Forelimb muscle (tissue), 1 donor: ENCODE data around the gene CCHCR1. TPM values are rescaled to one million over a fixed set of nuclear protein-coding genes. Genes with fewer than 3 reads are reported as not detected.

Experiments
- DNase-seq: peaks from one replicate; pipeline ENCODE4 v3.0.0-alpha.2; 2013; ENCODE audit warnings: low read depth
- polyA plus RNA-seq: library from polyadenylated mRNA; unstranded; fragments of 120-200 nt; gene quantifications from one replicate; pipeline ENCODE4 v1.2.1, GENCODE V29; 2013; ENCODE audit not compliant: insufficient read length

Gene CCHCR1
- polyA plus RNA-seq, 1 donor: 14.3 TPM

DNA sequence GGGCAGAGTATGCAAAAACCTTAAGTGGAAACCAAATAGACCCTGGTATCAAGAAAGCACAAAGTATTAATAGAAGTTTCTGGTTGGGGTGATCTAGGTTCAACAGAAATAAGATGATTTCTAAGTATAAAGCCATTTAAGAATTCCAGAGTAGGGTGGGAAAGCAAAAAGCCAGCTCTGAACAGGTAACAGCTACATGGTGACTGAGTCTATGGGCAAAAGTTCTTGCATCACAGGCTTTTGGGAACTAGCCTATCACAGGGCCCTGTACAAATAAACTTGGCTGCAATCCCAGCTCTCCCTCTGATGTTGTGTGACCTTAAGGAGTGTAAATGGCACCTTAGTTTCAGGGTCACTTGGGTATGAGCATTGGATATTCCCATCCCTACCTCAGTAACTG lies 6.3 kb upstream of the CCHCR1 start:
- DNase-seq: no peak

DNA sequence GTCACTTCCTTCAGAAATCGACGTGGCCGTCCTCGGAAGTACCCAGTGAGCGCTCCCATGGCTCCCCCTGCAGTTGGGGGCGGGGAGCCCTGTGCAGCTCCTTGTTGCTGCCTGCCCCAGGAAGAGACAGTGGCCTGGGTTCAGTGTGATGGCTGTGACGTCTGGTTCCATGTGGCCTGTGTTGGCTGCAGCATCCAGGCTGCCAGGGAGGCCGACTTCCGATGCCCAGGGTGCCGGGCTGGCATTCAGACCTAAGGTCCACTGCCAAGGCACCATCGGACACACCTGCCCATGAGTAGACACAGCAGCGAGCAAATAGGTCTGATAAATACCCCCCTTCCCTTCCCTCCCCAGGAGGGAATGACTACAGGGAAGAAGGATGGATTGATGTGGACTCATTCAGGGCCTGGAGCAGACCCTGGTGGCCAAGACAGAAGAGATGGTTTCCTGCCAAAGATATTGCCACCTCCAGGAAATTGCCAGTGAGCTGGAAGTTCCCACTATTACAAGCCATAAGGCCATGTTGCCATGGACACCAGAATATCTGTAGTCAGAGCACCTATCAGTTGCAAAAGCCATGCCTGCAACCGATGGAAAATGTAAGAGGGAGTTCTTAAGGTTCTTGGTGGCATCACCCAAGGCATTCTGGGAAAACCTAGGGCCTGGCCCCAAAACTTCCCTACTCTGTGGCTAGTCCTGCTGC lies 5.0 kb upstream of the CCHCR1 start:
- DNase-seq: no peak

DNA sequence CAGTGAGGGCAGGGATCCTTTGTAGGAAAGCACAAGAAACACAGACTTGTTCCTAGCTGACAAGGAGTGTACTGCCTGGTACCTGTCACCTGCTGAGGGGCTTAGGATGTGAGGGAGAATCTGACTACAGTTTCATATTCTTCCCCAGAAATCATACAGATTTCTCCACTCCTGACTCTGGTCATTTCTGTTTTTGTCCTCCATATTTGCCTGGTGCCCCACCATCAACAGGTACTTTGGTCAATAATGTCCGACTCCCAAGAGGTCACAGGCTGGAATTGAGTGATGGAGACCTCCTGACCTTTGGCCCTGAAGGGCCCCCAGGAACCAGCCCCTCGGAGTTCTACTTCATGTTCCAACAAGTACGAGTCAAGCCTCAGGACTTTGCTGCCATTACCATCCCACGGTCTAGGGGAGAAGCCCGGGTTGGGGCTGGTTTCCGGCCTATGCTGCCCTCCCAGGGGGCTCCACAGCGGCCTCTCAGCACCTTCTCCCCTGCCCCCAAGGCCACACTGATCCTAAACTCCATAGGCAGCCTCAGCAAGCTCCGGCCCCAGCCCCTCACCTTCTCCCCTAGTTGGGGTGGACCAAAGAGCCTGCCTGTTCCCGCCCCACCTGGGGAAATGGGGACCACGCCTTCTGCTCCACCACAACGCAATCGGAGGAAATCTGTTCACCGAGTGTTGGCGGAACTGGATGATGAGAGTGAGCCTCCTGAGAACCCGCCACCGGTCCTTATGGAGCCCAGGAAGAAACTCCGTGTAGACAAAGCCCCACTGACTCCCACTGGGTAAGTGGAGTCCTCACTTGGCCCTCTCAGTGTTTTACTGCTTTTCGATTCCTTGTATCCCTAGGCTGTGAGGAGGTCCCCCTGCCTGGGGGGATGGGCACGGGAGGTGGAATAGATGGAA lies 3.9 kb upstream of the CCHCR1 start:
- no peak for DNase-seq

DNA sequence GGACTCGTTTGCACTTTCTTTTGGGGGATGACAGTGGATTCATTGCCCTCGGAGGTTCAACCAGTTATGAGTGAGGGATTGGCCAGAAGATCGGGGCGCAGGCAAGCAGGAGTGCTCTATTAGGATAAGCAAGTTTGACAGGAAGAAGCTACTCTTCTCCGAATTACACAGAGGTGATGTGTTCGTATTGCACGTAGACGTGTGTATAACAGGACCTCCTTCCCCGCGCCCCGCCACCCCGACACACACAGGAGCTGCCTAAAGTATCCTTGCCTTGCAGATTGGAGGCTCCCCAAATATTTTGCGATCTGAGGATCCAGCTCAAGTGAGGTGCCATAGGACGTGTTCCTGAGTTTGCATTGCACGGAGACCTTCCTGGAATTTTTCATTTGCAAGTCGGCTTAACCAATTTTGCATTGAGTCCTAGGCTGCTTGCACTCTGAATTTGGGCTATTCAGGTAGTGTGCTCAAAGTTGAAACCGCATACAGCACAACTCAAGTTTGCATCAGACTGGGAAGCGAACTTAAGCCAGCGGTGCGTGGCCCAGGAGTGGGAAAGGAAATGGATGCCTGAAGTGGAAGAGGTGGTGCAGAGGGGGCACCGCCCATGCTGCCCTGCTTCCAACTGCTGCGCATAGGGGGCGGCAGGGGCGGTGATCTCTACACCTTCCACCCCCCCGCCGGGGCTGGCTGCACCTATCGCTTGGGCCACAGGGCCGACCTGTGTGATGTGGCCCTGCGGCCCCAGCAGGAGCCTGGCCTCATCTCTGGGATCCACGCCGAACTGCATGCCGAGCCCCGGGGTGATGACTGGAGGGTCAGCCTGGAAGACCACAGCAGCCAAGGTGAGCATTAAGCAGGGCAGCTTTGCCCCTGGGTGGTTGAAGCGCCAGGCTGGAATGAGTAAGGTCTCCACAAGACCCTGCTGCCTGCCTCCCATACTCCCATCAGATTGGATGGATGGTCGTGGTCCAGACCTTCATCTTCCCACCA lies 1.6 kb upstream of the CCHCR1 start:
- no peak for DNase-seq

DNA sequence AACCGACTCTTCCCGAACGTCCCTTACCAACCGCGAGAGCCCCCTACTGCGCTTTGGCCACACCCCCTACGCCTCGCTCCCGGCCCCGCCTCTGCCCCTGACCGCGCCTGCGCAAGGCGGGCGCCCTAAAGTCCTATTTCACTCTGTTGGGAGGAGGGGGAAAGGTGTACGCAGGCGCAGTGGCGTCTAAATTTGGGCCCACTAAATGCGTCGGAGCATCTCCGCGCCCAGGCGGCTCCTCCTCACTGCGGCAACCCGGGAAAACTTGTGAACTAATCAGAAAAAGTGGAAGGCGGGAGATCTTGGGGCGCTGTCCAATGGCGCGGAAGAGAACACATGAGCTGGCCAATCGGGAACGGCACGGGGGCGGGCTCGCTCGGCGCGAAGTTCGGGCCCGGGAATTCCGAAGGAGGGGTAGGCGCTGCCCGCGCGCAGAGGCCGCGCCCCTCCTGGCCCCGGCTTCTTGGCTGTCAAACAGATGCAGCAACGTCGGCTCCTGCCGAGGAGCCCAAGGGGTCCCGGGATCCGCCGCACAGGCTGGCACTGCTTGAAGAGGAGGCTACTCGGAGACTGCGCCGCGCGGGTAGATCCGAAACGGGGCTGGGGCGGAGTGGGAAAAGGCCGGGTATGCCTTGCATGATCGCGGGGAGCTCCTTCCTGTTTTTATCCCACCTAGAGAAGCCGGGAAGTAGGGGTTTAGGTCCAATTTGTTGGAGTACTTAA lies 699 bp upstream of the CCHCR1 start, which contains the start of gene TCF19:
Gene TCF19 (plus strand): TSS at position 450 of the 723 bp plus-strand sequence. CDS start 881 bp downstream, outside the sequence.
- peak; percentile 98 for DNase-seq

DNA sequence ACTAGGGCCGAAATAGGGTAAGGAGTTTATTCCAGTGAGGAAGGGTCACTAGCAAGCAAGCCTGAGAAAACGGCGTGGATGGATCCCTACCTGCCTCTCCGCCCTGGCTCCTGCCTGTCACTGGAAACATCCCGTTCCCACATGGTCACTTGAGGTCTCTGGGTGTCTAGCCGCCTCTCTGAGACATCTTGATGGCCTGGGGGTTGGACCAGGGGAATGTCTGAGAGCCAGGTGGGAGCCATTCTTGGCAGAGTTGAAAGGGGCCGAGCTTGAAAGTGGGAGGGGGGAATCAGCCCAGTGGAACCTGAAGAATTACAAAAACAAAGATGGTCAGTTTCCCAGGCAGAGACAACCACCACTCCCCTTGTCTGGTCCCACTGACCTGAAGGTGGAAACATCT lies 961 bp downstream of the CCHCR1 start:
- no peak for DNase-seq

DNA sequence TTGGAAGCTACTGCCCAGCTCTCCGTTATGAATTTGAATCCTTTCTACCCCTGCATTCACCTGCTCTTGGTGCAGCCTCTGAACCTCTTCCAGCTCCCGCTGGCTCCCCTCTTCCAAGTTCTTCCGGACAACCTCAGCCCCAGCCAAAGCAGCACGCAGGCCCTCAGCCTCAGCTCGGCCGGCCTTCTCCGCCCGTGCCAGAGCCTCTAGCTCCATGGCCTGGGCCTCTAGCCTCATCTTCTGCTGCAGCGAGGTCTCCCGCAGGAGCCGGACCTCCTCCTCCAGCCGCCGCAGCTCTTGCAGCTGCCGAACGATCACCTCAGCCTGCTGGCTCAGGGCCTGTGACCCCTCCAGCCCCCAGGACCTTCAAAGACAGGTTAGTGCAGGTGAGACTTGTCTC lies 3.2 kb downstream of the CCHCR1 start:
- DNase-seq: no peak

DNA sequence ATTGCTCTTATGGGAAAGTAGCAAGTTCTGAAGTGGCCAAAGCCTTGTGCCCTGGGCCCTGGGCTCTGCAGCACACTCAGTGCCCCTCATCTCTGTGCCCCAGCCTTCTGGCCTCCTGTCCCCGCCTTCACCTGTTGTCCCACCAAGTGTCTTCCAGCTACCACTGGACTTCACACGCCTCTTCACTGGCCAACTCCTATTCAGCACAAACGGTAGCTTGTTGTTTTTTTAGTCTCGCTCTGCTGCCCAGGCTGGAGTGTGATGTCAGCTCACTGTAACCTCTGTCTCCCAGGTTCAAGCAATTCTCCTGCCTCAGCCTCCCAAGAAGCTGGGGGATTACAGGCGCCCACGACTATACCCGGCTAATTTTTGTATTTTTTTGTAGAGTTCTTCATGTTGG lies 4.8 kb downstream of the CCHCR1 start:
- no peak for DNase-seq

DNA sequence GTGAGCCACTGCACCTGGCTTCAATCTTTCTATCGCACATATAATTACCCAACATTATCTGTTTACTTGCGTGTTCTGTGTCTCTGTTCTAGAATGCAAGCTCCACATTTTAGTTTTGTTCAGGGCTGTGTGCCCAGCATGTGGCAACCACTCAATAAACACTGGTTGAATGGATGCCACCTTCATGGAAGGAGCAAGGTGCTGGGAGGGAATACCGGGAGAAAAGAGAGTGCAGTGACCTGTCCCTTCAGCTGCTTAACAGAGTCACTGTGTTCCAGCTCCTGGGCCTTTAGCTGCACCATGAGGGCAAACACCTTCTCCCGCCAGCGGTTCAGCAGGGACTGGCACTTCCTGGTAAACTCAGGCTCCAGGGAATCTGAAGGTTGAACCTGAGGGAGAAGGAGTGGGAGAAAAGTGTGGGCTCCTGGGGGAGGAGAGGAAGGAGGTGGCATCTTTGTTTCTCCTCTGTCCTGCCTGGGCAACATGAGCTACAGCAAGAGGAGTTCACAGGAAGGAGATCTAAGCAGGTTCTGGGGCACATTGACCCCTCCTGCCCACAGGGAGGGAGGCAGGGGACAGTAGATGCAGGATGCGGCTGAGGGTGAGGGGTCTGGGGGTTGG lies 7.7 kb downstream of the CCHCR1 start:
- no peak for DNase-seq

DNA sequence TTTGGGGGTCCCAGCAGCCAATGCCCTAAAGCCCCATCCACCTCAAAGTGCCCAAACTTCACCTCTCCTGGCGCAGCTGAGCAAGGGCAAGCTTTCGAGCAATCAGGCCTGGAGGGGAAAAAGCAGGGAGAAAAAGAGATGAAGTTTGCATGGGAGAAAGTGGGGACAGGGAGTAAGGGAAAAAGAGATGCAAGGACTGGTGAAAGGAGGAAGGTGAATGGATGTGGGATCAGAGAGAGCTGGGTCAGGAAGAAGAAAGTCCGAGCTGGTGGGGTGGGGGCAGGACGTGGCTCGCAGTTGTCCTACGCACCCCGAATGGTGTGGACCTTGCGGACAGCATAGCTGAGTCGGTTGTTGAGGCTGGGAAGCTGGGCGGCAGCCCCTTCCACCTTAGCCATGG lies 12.2 kb downstream of the CCHCR1 start:
- DNase-seq: no peak

DNA sequence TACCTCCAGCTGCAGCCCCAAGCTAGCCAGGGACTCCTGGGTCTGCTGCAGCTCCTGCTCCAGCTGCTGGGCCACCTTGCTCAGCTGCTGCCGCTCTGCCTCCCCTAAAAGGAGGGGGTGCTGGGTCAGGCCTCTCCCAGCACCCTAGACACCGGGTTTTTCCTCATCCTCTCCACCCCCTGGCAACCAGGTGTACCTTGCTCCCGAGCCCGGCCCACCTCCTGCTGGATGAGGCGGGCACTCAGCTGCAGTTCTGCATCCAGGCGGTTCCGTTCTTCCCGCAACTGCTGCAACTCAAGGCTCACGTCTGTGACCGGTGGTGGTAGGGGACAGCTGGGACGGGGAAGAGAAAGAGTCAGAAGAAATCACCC lies 12.6 kb downstream of the CCHCR1 start:
- DNase-seq: no peak

DNA sequence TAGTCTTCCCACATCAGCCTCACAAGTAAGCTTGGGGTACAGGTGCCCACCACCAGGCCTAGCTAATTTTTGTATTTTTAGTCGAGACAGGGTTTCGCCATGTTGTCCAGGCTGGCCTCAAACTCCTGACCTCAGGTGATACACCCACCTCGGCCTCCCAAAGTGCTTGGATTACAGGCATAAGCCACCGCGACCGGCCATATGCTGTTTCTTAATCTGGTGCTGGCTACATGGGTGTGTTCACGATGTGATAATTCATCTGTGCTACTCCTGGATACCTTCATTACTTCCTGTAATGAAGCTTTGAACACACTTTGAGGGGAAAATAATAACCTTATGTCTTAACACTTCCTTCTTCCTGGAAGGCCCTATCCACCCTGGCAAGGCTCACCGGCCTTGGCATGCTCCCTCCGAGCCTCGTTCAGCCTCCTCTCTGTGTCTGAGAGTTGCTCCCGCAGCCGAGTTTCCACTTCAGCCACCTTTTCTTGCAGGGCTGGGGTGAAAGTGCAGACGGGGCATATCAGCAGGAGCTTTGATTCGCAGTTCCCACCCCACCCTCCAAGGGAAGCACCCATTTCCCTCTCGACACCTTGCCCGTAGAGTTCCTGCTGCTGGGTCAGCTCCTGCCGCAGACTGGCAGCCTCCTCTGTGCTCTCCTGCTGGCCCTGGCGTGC lies 13.2 kb downstream of the CCHCR1 start:
- no peak for DNase-seq

DNA sequence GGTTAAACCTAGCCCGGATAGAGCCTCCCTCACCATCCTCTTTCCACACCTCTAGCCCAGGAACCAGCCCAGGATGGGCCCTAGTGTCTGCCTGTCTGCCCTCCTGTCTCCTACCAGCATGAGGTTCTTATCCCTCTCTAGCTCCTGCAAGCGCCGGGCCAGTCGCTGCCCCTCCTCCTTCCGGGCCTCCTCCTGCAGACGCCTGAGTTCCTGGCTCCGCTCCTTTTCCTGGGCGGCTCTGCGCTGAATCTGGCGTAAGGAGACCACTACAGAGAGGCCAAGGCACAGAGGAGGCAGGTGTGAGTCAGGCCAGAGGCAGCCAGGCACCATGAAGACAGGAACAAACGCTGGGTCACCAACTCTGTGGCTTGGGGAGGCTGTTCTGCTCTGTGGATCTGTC lies 14.5 kb downstream of the CCHCR1 start:
- no peak for DNase-seq

DNA sequence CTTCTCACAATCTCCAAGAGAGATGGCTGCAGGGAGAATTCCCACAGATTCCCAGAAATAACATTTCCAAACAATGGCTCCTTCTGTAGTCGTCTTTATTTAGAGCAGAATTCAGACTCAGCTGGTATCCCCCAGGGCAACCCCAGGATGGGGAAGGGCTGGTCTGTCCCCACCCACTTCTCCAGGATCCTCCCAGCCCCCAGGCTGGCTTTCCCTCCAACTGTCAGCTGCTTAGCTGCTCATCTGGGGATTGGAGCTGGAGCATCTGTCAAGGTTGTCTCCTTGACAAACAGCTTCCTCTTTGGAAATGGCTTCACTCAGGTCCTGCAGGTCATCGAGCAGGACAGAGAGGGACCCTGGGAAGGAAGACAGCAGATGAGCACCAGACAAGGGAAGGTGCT lies 15.2 kb downstream of the CCHCR1 start:
- DNase-seq: no peak

DNA sequence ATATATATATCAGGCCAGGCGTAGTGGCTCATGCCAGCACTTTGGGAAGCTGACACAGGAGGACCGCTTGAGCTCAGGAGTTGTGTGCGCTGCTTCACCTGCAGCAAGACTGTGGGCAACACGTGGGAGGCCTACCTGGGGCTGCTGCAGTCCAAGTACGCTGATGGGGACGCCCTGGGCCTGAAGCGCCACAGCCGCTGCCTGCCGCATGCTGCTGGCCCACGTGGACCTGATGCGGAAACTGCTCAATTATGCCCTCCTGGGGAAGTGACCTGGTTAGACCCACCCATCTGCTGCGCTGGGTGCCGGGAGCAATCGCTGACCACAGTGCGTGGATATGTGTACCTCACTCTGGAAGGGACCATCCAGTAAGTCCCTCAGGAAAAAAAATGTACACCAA lies 17.0 kb downstream of the CCHCR1 start:
- no peak for DNase-seq

DNA sequence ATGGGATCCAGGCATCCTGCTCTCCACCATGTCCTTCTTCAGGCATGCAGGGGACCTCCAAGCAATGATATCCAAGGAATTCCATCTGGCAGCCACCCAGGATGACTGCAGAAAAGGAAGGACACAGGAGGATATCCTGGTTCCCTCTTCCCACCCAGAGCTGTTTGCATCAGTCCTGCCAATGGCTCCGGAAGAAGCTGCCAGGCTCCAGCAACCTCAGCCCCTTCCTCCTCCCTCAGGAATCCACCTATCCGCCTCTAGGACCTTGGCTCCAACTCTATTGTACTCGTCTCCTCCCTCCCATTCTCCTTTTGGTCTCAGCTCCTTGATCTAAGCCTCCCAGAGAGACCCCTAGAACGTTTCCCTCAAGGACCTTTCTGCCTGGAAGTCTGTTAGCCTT lies 18.0 kb downstream of the CCHCR1 start:
- no peak for DNase-seq

DNA sequence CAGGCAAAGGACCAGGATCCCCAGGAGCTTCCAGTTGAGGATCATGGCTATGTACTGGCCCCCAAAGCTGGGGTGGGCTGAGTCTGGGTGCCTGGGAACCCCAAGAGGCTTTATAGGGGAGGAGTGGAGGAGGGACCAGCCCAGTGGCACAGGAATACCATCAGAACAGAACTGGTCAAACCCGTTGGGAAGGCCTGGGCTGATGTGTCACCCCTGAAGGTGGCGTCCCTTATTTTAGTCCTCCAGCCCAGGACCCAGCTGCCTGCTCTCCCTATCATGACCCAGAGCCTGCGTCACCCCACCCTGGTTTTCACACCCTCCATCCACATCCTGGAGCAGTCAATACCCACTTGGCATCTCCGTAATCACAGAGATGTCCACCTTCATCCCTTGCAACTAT lies 18.6 kb downstream of the CCHCR1 start, which contains the start of gene PSORS1C2:
Gene PSORS1C2 (minus strand): TSS at position 85 of the 400 bp plus-strand sequence. CDS start 40 bp downstream, at position 45.
- no peak for DNase-seq

DNA sequence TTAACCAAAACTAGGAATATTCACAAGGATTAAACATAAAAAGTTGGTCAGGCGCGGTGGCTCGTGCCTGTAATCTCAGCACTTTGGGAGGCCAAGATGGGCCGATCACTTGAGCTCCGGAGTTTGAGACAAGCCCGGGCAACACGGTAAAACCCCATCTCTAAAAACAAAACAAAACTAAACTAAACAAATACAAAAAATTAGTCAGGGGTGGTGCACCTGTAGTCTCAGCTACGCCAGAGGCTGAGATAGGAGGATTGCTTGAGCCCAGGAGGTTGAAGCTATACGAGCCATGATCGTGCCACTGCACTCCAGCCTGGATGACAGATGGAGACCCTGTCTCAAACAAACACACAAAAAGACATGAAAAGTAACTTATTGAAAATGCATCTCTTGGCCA lies 21.9 kb downstream of the CCHCR1 start:
- DNase-seq: no peak

DNA sequence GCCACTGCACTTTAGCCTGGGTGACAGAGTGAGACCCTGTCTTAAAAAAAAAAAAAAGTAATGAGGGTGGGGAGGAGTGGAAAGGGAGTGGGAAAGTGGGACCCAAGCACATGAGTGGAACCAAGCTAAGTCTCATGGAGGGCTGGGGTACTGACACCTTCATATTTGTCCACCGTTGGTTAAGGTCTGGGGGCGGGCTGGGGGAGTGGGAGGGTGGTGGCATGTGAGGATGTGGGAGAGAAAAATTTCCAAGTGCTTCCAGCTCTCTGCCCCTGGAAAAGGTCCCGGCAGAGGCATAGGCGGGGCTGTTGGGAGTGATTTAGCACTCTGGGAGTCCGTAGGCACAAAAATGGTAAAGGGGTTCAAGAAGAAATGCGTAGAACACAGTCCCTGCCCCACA lies 24.8 kb downstream of the CCHCR1 start:
- no peak for DNase-seq

DNA sequence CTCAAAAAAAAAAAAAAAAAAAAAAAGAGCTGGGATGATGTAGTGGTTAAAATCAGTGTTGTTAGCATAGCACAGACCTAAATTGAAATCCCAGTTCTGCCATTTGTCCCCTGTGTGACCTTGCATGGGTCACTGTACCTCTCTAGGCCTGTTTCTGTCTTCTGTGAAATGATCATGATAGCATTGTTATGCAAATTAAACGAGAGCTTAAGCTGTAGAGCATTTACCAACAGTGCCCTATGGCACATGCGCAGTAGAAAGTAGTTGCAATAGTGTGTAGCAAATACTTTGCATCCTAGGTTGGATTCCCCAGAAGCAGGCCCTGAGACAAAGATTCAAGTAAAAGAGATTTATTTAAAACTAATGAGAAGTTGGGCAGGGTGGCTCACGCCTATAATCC lies 26.0 kb downstream of the CCHCR1 start:
- DNase-seq: no peak
